DLD1 (cell line): ENCODE data around the gene SHC3.

ENCODE experiments used
- in situ Hi-C: cut with HindIII; loops from 2 replicates; pipeline ENCODE4 v1.10.0; 2017; ENCODE audit warnings: low sequenced_read_pairs

SHC3 gene

DNA sequence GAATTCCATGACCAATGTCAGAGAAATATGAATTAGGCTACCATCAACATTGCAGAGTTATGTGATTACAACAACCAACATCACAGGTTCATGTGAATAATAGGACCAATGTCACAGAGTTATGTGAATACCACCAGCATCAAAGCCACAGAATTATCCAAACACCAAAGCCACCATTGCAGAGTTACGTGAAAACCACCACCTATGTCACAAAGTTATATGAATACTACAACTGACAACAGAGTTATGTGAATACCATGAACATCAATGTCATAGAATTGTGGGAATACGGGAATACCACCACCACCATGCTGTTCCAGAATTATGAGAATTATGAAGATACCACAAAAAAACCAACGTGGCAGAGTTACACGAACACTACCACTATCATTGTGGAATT is 64.8 kb downstream of the SHC3 start:
- in situ Hi-C loops = no loop called here

DNA sequence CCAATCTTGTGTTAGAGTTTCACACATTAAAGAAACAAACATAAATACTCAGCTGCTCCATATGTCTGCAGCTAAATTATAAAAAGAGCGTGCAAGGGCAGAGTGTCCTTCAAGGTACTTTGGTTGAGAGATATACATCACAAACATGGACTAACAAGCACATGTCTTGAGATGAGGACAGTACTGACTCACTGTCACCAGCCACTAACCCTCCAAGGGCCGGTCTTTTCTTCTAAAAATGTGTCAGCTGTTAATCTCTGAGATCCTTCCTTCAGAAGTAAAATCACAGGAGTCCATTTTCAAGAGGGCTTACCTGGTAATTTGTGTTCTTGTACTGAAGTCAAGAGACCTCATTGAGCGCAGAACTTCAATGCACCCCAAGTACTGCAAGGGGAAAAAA is 66.4 kb downstream of the SHC3 start:
- in situ Hi-C loops = no loop called here

DNA sequence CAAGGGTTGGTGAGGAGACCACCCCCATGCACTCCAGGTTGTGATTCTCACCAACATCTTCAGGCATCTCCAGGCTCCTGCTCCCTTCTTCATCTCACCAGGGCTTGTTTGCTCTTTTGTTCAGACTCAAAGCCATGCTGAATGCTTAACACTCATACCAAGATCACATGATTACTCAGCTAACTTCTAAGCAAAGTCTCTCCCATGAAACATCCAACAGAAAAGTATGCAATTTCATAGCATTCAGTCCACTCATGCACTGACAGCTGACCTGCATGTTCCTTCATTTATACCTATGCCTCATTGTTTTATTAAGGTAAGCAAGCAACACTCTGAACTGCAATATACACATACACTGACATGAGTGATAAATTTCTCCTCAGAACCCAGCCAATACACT is 69.0 kb downstream of the SHC3 start:
- in situ Hi-C loops = no loop called here

DNA sequence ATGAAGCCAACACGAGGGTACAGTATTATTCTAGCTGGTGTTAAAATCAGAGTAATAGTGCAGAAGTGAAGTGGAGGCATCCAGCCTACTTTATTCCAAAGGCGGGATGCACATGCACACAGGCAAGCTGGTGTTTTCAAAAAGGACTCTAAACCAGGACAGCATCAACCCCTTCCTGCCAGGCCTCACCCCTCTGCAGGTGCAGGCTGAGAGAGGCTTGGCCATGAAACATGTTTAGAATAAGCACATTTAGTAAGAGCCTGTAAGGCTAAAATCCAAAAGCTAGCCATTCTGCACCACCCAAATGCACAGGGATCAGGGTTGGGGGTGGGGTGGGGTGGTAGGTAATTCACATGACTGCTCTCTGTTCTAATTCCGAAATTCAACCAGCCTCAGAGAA is 71.2 kb downstream of the SHC3 start:
- in situ Hi-C loops = no loop called here

DNA sequence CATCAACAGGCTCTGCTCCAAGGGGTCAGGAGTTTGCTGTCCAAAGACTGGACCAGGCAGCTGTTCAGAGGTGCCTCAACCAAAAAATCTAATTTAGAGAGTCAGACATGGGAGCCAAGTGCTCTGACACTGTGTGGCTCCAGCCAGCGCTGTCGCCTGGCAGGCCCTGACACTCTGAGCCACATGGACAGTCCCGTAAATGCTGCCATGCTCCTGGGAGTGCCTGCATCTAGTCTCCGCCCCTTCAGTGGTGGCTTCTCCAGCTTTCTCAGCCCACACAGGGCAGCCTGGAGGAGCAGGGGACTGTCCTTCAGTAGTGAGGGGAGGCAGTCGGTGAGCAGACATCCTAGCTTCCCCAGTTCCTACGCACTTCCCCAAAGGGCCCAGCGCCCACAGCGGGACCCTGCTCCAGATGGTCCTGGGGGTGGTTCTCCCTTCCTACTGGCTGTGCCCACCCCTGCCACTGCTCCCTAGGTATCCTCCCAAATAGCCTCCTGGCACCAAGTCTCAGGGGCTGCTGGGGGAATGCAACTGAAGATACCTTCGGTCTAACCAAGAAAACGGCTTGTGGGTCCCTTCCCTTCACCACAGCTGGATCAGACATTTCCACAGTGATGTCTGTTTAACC is 72.3 kb downstream of the SHC3 start:
- in situ Hi-C loops = no loop called here

DNA sequence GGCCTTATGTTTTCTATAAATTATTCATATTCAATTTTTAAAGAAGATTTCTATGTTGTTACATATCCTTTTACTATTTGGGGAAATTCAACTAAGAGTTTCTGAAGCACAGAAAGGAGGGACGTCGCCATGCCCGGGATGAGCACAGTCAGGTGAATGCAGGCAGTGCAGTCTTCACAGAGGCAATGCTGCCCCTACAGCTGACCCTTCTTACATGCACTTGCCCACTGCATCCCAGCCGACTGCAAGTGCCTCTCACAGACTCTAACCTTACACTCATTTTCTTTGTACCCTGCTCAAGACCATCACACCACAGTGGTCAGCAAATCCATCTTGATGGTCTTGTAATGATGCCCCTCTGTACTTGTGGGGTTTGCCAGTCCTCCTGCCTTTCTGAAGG is 73.8 kb downstream of the SHC3 start:
- in situ Hi-C loops = no loop called here

DNA sequence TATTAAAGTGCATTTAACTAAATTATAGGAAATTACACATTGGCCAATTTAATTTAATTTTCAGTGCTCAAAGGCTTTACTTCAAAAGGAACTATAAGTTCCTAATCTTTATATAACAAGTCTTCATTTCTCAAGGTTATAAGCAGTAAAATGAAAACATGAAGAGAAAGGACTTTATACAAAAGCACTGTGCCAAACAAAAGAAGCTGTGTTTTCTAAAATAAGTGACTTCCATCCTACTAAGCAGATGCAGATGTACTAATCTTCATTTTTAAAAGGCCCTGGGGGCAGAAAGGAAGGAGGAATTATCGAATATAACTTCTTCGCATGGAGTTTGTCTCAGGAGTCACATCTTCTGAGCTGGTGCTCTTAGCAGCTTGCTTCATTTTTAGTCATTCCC is 81.4 kb downstream of the SHC3 start:
- in situ Hi-C loops = no loop called here

DNA sequence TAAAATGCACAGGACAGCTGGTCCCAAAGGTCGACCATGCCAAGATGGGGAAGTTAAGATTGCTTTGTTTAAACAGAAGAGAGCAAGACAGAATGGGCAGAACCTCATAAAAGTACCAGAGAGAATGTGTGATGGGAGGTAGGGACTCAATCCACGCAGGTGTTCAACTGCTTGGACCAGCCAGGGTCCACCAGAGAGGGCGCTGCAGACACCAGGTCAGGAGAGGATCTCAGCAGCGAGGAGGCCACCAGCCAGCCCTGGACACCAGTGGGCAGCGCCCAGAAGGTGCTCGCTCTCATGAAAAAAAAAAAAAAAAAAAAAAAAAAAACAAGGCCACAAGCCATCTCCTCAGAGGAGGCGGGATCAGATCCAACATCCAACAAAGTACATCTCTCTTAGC is 81.8 kb downstream of the SHC3 start:
- in situ Hi-C loops = no loop called here

DNA sequence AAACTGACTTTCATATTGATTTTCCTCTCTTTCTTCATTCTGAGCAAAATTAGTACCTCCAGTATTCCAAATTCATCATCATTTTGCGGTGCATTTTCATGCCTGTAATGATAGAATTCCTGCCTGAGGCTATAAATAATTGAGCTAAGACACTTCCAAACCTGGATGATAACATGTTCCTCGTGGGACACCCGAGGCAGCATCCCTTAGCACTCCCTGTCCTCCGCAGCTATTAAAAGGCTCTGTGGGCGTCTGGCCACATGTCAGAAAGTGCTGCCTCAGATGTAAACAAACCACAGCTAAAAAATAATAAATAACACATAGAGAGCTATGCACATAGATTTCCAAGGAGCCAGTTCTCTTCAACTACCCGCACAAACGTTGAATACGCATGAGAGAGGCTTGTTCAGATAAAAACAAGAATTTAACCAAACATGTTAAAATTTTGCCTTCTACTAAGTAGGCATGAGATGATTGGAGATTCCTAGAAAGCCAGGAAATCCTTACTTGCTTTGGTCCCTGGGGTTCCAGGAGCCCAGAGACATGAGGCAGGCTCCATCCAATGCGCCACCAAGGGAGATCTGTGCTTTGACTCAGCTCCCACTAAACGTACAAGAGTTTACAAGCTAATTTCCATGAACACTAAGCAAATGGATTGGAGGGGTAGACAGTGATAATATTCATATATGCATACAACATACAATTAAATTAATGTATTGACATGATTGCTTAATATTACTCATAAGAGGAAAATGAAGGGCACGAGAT is 82.7 kb downstream of the SHC3 start:
- in situ Hi-C loops = no loop called here

DNA sequence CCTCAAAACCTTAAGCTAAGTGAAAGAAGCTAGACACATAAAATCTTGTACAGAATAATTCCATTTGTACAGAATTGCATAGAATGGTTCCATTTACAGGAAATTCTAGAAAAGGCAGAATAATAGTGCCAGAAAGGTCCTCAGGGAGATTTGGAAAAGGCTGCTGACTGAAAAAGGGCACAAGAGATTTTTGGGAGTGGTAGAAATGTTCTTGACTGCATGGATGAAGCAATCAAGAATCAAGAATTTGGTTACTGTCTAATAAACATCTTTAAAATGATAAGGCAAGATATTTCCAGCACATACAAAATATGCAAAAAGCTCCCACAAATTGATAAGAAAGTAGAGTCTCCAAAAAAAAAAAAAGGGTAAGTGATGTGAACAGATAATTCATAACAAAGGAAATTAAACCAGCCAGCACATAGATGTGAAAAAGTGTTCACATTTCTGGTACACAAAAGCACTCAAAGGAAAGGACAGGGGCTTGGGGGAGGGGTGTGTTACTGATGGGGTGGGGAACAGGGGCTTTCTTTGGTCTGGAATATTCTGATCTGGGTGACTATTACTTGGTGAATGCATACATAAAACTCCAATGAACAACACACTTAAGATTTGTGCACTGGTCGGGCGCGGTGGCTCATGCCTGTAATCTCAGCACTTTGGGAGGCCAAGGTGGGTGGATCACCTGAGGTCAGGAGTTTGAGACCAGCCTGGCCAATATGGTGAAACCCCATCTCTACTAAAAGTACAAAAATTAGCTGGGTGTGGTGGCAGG is 85.2 kb downstream of the SHC3 start:
- in situ Hi-C loops = no loop called here

DNA sequence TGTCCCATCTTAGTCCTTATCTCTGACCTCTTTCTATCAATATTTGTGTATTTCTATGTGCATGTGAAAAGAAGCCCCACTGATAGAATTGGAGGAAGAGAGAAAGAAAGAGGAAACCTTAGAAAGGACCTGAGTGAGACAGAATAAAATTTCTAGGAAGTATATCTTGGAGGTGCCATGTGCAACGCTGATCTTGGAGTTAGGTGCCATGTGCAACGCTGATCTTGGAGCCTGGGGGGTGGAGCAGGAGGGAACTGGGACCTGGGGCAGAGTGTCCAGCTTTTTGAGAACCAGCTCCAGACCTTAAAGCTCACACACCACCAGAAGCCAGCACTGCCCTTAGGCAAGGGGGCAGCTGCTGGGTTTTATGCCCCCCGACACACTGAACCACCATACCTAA is 89.4 kb downstream of the SHC3 start:
- in situ Hi-C loops = no loop called here

DNA sequence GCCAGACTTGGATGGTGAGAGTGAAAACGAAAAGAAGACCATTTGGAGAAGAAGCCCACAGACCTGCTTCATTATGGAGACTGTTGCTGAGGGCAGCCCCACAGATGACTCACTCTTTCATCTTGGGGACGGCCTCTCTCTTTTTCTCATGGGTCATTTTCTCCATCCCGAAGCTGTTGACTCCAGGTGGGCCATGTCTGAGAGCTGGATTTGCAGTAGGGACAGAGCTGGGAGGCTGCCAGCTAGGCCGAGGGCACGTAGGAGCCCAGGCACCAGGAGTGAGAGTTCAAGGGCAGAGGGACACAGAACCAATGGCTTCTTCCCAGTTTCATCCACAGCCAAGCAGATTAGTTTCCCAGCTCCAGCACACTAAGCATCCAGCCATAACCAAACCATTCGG is 95.0 kb downstream of the SHC3 start:
- in situ Hi-C loops = no loop called here

DNA sequence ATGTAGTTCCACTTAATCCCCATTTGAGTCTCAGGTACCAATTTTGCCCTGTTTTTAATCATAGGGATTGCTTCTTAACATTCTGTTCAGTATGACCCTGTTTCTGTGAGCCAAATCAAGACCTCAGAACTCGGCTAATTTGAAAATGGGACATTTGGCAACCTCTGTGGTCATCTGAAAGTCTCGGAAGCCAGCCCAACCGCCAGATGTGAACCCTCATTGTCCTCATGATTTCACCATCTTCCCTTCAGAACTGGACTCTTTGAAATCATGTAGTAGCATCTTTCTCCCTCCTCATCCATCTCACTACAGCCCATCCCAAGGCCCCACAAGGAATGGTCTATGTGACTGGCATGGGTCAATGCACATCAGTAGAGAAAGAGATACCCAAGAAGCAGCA is 98.4 kb downstream of the SHC3 start:
- in situ Hi-C loops = no loop called here

DNA sequence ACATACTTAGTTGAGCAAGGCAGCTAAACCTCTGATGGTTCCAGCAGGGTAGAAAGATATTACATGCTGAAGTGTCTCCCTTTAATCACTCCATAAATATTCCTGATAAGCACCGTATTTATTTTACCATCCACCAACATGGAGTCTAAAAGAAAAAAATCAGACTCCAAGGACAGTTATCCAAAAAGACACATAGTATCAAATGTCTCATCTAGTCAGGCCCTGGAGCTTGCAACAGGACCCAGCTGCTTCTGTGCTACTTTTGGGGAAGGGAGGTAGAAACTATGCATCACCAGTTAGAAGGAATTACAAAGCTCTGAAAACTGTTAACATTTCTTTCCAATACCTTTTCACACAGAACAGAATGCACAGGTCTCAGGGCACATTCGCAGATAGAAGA is 99.2 kb downstream of the SHC3 start:
- in situ Hi-C loops = no loop called here

DNA sequence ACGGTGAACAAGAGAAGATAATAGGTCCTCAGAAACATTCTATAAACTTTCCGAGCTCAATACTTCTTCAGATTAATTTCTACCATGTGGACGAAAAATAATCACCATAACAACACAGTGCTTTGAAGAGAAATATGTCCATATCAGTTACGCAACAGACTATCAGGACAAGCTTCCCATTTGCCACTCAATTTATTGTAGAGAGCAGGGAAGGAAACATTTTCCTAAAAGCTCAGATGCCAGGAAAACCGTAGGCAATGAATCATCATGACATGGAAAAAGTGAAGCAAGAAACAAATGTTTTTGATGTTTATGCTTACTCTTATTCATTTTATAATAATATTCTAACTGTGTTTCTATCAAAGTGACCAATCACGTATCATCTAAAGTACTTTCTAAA is 99.8 kb downstream of the SHC3 start:
- in situ Hi-C loops = no loop called here

DNA sequence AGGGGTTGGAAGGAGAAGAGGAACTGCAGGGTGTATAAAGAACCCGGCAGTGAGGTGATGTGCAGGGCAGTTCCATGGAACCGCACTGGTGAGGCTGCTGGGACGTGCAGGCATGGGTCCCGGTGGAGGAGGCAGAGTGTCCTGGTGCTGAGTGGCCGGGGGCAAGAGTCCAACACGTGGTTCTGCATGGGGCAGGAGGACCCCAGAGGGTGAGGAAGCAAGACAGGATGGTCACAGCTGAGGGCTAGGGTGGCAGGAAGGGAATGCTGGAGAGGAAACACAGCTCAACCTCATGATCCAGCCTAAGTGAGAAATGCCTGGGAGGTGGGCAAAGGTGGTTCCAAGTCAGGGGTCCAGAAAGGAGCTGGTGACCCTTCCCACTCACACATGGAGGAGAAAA is 100.2 kb downstream of the SHC3 start:
- in situ Hi-C loops = no loop called here

DNA sequence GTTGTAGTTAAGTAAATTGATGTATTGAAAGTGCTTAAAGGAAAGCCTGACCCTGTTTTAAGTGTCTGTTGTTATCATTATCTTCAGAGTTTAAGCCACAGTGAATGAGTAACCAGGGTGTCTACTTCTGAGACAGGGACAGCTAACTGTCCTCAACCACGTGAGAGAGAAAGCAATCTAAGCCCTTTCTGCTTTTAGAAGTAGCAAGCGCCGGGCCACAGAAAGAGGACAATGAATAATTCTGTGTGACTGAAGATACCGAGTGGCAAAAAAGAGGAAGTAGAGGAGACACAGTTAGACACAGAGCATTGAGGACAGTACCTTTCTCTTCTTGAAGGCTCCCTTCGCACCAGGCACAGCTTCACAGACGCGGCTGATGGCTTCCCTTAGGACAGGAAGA is 101.1 kb downstream of the SHC3 start:
- in situ Hi-C loops = no loop called here

DNA sequence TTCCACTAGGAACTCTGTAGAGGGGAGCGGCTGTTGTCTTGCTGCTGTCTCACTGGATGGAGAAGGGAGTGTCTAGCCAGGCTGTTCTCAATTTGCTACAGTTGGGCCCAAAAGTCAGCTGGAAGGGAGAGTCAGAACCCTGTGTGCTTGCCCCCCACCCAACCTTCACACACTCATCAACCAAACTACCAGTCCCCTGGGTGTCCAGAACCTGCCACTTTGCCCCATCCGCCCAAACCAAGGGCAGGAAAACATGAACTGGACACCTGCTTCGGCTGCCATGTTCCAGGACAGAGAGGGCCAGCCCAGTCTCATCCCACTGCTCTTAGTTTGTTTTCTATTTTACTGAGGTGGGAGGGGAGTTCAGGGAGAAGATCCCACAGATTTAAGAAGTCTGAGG is 105.2 kb downstream of the SHC3 start:
- in situ Hi-C loops = no loop called here

DNA sequence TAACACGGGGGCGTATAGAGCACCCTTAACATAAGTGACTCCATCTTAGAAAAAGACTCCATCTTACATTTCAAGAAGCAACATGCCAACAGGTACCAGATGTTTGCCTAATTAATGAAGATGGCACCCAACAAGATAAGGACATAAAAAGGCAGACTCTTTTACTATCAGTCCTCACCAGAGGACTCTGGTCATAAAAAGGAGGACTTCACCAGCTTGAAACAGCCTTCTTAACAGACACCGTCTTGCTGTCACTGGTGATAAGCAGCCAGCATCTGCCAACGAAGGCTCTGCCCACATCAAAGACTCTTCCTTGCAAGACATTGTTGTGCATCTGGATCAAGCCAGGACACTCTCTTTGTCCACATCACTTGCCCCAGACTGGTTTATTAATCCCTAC is 107.0 kb downstream of the SHC3 start:
- in situ Hi-C loops = no loop called here

DNA sequence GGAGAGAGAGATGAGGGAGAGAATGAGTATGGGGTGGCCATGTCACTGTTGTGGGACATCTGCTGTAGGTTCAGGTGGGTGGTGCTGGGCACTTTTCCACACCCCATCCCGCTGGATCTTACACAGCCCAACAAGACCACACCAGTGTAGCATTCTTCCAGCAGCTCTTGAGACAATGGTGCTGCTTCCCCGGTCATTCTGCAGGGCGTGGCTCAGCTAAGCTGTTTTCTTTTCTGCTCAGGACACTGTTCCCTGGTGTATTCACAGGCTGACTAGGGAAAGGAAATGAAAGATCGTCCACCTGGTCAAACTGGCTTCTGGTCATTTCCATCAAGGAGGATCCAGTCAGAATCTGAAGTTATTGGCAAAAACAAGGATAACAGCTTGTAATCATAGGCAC is 111.8 kb downstream of the SHC3 start:
- in situ Hi-C loops = no loop called here

DNA sequence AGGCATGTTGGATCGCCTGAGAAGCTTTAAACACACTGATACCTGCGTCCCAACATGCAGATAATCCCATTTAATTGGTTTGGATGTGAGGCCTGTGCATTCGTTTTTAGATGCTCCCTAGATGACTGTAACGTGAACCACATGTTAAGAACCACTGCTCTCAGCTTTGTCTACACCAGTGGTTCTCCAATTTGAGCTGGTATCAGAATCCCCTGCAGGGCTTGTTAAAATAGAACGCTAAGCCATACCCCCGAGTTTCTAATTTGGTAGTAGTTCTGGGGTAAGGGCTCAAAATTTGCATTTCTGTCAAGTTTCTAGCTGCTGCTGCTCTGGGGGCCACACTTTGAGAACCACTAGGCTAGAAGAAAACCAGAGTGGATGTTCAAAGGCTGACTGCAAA is 112.7 kb downstream of the SHC3 start:
- in situ Hi-C loops = no loop called here

DNA sequence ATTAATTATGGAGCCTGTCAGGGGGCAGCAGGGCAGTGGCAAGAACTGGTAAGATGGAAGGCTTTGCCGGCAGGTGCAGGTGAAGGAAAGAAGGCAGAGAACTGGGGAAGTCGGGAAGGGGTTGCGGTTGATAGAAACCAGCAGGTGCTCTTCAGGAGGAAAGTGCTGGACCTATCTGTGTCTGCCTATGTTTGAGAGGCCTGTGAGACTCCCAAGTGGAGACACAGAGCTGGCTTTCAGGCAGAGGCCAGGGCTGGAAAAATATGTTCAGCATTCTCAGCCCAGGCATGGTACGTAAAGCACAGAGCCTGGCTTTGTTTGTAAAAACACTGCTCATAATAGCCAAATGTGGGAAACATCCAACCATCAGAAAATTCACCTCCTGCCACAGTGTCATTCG is 117.8 kb downstream of the SHC3 start:
- in situ Hi-C loops = no loop called here
